HG03520 (cell line): ENCODE measurements around the gene SLC9B1.
"Not testable (repeated sequence)": the region's sequence is repeated elsewhere in the genome, so short reads cannot be mapped to it uniquely, and the experiment has no call there.

ENCODE experiments used
- ATAC-seq: cut with Tn5 transposase; IDR thresholded peaks from one replicate; pipeline ENCODE4 v1.9.1; 2021; ENCODE audit warnings: mild to moderate bottlenecking, moderate library complexity; ENCODE audit not compliant: unreplicated experiment

The SLC9B1 gene

DNA sequence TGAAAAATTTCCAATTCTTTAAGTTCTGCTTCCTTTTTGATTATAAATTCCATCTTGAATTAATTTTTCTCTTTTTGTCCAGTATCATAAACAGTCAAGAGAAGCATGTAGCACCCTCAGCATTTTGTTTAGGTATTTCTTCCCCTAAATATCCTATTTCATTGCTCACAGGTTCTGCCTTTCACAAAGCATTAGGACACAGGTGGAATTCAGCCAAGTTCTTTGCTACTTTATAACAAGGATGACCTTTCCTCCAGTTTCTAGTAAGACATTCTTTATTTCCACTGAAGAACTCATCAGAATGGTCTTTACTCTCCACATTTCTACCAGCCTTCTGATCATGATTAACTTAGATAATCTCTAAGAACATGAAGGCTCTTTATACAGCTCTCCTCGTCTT lies 7.4 kb downstream of the SLC9B1 start:
- no peak for ATAC-seq

DNA sequence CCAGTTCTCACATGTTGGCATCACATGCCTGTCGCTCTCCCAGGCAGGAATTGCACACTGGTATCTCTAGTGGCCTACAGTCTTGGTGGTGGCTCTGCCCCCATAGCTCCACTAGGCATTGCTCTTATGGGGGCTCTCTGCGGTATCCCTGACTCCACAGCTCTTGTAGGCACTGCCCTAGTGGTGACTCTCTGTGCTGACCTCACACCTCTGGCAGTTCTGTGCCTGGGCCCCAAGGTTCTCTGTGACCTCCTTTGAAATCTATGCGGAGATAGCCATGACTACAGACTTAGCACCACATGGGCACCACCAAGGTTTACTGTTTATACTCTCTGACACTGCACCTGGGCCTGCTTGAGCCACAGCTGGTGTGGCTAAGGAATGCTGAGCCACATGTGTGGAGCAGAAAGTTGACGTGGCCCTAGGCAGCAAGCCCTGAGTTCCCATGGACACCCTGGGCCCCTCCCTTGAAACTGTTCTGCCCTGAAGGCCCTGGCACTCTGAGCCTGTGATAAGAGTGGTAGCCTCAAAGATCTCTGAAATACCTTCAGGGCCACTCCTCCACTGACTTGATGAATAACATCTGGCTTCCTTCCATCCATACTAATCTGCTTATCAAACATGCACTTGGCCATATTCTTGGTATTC lies 8.0 kb downstream of the SLC9B1 start:
- no peak for ATAC-seq

DNA sequence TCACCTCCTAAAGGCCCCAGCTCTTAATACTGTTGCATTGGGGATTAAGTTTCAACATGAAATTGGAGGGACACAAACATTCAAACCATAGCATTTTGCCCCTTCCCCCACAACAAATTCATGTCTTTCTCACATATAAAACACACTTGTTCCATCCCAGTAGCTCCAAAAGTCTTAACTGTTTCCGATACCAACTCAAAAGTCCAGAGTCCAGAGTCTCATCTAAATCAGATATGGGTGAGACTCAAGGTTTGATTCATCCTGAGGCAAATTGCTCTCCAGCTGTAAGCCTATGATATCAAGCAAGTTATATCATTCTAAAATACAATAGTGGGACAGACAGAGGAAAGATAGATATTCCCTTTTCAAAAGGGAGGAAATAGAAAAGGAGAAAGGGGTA lies 8.7 kb downstream of the SLC9B1 start:
- no peak for ATAC-seq

DNA sequence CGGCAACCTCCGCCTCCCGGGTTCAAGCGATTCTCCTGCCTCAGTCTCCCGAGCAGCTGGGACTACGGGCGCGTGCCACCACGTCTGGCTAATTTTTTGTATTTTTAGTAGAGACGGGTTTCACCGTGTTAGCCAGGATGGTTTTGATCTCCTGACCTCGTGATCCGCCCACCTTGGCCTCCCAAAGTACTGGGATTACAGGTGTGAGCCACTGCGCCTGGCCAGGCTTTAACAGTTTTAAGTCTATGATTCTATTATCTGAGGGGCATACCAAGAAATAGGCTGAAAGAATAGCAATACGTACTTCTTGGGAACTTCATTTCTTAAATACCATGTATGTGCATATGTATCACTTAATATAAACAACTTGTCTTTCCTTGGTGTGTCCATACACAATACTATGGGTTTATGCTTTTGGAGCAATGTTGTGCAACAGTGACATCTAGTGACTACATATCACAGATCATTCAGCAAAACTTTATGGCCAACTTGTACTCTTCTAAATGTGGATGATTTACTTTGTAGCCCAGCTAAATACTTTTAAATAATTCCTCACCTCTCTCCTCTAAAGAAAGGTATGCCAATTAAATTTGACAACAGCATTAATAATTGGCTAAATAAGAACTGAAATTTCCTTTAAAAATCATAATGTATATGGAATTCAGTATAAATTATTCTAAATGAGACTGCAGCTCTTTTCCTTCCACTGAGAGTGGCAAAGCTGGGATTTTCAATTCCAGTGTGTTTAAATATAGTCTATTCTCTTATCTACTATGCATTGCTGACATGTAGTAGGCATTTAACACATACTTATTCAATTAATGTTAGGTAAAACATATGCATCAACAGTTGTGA lies 10.4 kb downstream of the SLC9B1 start:
- ATAC-seq = no peak

DNA sequence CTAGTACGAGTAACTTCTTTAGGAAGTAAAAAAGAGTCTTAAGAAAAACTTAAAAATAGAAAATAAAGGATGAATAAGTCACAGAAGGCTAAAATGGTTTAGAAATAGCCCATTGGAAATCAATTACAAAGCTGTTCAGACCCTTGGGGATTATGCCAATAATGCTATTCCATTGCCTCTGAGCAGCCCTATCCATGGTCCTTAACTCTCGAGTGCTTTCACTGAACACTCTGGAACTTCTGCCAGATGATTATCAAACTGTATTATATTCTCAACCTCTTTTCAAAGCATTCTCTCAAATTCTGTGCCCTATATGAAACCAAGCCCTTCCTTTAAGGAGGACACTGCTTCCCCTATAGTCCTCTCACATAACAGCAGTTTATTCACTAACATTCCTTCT lies 17.0 kb downstream of the SLC9B1 start:
- ATAC-seq = no peak

DNA sequence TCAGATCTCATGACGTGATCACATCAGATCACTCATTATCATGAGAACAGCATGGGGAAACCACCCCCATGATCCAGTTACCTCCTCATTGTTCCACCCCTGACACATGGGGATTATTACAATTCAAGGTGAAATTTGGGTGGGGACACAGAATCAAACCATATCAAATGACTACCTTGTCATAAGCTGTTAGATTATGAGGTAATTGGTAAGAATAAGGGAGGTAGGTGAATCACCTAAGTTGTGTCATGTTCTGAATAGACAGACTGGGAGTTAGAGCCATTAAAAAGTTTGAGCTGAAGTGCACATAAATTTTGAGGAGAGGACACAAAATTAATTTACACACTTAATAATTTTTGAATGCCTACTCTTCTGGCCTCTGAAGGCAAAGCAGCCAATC lies 24.7 kb downstream of the SLC9B1 start:
- no peak for ATAC-seq

DNA sequence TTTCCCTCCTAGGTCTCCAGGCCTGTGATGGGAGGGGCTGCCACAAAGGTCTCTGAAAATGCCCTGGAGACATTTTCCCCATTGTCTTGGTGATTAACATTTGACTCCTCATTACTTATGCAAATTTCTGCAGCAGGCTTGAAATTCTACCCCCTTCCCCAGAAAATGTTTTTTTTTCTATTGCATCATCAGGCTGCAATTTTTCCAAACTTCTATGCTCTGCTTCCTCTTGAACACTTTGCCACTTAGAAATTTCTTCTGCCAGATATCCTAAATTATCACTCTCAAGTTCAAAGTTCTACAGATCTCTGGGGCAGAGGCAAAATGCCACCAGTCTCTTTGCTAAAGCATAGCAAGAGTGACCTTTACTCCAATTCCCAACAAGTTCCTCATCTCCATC lies 25.5 kb downstream of the SLC9B1 start:
- not testable (repeated sequence) for ATAC-seq

DNA sequence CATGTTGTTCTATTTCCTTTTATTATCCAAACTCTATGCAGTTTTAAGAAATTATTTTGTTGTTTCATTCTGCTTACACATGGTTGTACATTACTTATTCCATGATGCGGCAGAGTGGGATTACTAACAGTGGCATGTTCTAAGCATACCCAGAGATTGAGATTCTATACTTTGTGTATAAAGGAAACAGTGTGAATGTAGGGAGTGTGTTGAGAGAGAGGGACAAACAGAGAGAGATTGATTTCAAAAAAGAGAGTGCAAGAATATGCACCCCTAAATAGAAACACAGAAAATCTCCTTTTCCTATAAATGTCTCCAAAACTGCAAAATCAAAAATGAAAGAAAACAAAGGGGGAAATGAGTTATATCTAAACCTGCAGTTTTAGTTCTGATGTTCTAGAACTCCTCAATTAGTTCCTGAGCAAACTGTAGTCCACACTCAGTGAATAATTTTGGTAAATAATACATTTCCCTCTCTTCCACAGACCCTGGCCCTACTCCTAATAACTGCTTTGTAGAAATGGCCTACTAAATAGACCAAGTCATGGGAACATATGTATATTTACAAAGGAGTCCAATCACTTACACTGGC lies 31.0 kb downstream of the SLC9B1 start:
- no peak for ATAC-seq

DNA sequence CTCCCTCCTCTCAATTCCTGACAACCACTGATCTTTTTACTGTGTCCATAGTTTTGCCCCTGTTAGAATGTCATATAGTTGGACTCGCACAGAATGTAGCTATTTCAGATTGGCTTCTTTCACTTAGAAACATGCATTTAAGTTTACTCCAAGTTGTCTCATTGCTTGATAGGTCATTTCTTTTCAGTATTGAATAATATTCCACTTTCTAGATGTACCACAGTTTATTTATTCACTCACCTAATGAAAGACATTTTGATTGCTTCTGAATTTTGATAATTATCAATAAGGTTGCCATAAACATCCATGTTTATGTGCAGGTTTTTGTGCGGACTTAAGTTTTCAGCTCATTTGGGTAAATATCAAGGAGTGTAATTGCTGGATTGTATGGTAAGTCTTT lies 38.5 kb downstream of the SLC9B1 start:
- ATAC-seq = no peak

DNA sequence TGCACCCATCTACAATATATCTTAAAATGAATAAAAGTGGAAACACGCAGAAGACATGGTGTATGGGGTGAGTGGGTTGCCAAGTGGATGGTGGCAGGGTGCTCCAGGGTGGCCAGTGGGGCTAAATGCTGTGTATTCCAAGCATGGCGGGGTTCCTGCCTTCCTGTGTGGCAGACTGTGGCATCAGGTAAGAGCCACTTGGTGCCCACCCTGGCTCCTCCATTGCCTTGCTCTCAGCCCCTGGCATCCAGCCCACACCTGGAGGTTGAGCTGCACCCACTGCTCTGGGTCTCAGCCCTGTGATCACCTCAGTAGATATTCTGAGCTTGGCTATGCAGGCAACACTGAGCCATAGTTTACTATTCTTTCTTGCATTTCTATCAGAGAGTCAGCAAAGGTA lies 57.7 kb downstream of the SLC9B1 start:
- ATAC-seq = not testable (repeated sequence)

DNA sequence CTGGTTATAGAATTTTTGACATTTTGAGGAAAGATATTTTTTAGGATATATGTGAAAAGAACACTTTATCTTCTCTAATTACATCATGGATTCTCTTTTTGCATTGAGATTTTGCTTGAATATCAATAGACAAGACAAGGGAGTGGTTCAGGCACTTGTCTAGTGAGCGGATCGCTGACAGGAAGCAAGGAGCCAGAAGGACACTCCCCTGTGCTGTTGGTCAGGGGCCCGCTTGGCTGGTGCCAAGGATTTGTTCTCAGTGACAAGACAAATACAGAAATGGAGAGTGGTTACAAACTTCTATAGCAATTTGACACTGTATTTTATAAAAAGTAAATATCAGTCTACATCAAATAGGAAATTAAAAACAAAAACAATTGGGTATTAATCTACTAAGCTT lies 60.0 kb downstream of the SLC9B1 start:
- no peak for ATAC-seq

DNA sequence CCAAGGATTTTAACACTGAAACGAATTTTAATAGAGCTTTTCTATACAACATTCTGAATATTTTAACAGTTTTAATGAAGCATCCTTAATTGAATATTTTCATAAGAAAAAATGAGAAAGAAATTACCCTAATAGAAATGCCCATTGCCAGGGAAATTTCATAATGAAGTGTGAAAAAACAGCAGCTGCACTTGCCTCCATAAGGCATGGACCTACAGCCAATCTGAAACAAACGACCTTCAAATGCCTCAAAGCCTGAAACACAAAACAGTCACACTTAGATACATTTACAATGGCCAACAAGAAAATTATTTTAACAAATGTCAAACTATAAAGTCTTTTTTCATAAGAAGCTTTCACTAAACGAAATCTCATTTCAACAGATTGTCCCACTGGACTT lies 74.4 kb downstream of the SLC9B1 start:
- no peak for ATAC-seq

DNA sequence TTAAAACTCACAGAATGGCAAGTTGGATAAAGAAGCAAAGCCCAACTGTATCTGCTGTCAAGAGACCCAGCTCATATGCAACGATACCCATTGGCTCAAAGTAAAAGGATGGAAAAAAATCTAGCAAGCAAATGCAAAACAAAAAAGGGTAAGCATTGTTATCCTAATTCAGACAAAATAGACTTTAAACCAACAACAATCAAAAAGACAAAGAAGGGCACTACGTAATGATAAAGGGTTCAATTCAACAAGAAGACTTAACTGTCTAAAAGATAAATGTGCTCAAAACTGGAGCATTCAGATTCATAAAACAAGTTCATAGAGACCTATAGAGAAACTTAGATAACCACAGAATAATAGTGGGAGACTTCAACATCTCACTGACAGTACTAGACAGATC lies 81.4 kb downstream of the SLC9B1 start:
- not testable (repeated sequence) for ATAC-seq

DNA sequence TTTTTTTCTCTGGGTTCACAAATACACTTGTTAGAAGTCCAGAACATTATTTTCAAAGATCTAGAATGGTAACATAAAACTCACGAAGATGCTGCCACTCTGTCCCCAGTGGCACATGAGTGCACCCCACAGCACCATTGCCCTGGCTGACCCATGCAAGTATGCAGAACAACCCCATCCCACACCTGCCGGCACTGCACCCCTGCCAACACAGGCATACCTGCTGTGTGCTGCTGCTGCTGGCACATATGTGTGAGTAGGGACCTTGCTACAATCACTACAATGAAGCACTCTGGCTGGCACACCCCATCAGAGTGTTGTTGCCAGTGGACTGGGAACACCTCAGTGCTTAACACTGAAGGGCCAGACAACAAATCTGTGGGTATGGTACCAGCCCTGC lies 83.8 kb downstream of the SLC9B1 start:
- ATAC-seq = no peak

DNA sequence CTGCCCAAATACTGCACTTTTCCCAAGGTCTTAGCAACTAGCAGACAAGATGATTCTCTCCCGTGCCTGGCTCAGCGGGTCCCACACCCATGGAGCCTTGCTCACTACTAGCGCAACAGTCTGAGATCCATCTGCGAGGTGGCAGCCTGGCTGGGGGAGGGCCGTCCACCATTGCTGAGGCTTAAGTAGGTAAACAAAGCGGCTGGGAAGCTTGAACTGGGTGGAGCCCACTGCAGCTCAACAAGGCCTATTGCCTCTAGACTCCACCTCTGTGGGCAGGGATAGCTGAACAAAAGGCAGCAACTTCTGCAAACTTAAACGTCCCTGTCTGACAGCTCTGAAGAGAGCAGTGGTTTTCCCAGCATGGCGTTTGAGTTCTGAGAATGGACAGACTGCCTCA lies 99.8 kb downstream of the SLC9B1 start:
- ATAC-seq = not testable (repeated sequence)

DNA sequence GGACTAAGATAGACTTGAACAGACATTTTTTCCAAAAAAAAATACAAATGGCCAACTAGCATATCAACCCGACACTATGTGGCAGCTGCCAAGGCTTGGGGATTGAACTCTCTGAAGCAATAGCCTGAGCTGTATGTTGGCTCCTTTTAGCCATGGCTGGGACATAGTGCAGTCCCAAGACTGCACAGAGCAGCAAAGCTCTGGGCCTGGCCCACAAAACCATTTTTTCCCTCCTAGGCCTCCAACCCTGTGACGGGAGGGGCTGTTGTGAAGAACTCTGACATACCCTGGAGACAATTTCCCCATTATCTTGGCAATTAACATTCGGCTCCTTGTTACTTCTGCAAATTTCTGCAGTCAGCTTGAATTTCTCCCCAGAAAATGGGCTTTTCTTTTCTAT lies 100.6 kb downstream of the SLC9B1 start:
- ATAC-seq = no peak

DNA sequence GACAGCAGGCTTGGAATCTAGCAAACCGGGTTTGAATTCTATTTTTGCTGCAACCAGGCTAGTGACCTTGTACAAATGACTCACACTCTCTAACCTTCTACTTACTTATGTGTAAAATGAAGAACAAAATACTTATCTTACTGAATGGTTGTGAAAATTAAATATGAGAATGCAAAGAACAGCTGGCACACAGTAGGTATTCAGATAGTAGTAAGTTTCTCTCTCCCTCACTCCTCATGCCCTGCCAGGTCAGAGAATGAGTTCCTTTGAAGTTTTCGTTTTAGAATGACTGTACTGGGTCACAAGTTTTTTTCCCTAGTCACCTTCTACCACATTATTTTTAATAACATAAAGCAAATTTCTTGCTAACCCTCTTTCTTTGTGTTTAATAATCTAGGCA lies 117.7 kb downstream of the SLC9B1 start:
- ATAC-seq = no peak

DNA sequence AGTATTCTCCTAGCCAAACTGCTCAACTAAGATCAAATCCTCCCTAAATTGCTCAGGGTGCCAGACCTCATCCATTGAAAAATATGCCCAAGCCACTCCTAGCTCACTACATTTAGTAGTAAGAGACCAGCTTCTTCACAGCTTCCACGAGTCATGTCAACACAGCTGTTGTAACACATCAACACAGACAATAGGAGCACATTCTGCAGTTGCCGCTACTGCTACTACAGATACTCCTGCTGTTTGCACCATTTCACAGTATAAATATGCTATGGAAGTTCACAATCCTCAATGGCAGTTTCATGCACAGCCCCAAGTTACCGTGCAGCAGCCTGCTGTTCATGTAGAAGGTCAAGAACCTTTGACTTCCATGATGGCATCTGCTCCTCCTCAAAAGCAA lies 121.9 kb downstream of the SLC9B1 start:
- ATAC-seq = not testable (repeated sequence)

DNA sequence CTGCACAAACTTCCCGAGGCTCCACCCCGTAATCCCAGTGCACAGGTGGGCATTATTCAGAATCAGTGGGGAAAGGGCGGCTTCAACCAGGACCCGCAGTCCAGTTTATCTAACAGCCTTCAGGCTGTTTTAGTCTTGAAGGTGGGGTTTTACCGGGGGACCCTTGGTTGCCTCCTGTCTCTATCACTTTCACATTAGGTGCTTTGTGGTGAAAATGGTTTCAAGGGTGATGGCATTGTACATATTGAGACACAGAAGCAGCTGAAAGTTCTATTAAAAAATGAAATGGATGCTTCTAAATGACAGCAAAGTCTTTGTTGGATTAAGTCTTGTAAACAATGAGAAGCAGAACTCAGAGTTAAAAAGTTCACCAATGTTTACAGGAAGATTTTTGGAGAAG lies 123.0 kb downstream of the SLC9B1 start:
- not testable (repeated sequence) for ATAC-seq

DNA sequence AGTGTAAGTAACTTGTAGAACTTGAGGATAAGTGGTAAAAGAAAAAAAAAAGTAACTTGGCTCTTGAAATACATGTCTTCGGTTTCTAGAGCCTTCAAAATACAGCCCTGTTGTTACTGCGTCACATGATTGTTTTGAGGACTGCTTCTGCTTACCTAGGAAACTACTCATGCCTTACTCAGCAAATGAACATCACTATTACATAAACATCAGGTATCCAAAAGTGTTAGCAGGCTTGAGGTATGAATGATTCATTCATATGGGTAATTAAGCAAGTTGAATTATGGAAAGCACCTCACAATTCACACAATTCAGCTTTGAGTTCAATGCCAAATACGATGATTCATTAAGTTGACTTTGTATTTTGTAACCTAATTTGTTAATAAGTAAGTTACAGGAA lies 129.6 kb downstream of the SLC9B1 start:
- not testable (repeated sequence) for ATAC-seq

DNA sequence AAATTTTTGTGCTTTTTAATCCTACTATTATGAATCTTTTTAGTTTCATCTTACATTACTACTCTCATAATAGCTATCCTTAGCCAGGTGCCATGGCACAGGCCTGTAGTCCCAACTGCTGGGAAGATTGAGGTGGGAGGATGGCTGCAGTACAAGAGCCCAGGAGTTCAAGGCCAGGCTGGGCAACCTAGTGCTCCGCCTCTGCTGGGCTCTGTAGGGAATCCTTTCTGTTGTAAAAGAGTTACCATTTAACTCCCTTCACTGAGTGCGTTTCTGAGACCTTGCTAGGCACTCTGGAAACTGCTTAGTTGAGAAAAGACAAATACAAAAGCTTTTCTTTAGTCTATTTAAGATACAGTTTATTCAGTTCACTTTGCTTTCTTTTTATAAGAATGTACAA lies 130.9 kb downstream of the SLC9B1 start:
- not testable (repeated sequence) for ATAC-seq

DNA sequence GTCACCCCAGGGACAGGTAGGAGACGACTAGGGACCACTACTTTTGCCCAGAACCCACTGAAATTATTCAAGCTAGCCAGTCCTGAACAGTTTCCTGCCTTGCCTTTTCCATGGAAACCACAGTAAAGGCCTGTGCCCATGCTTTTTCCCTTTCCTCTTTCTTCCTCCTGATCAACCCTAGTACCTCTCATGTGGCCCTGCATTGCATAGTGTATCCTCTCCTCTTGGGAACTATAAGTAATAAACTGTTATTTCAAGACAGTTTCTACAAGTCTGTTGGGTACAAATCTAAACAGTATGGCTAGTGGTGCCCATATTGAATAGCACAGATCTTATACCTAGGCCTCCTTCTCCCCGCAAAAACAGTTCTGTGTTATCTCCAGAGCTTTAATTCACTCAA lies 136.2 kb downstream of the SLC9B1 start:
- ATAC-seq = no peak
